ENCODE measurements around the gene PRR23C.
"Not testable (repeated sequence)": the region's sequence is repeated elsewhere in the genome, so short reads cannot be mapped to it uniquely, and the experiment has no call there.

Gene PRR23C

GRCh38 chr3:139044366-139045210, at the start of gene PRR23C:
Gene PRR23C (minus strand): TSS chr3:139044892. CDS start chr3:139044620, 272 bp downstream.
- no peak for DNase-seq (ENCODE audit: low read depth)

DNA sequence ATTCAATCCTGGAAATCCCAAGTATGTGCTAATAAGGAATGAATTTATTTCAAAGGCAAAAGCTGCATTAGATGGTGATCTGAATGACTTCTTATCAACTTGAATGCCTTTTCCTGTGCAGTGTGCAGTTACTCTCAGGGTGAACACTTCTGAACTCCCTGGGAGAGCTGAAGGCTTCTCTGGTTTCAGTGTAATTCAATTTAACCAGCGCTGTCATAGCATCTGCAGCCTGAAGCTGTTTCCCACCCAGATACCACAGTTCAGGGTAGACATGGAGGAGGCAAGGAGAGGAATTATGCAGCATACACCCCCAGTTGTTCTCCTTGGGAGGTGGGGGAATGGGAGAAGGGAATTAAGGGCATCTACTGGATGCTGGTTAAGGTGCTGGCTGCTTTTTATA, 49.1 kb upstream of the PRR23C start:
- DNase-seq (ENCODE audit: low read depth): no peak

- DNase-seq (ENCODE audit: low read depth): no peak
These were observed 44.0 kb upstream of the PRR23C start for GRCh38 chr3:139088462-139089324.

GRCh38 chr3:139087621-139088020, 42.9 kb upstream of the PRR23C start:
- no peak for DNase-seq (ENCODE audit: low read depth)

GRCh38 chr3:139084176-139084575, 39.5 kb upstream of the PRR23C start:
- no peak for DNase-seq (ENCODE audit: low read depth)

DNA sequence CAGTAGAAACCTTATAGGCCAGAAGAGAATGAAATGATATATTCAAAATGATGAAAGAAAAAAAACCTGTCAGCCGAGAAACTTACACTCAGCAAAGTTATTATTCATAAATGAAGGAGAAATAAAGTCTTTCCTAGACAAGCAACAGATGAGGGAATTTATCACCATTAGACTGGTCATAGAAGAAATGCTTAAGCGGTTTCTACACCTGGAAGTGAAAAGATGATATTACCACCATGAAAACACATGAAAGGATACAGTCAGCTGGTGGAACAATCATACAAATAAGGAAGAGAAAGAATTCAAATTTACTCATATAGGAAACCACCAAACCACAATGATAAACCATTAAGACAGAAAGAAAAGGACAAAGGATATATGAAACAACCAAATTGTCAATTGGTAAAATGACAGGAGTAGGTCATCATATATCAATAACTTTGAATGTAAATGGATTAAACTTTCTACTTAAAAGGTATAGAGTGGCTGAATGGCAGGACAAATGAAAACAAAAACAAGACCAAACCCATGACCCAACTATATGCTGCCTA, 29.9 kb upstream of the PRR23C start:
- no peak for DNase-seq (ENCODE audit: low read depth)

GRCh38 chr3:139062918-139063317, 18.2 kb upstream of the PRR23C start:
- no peak for DNase-seq (ENCODE audit: low read depth)

DNA sequence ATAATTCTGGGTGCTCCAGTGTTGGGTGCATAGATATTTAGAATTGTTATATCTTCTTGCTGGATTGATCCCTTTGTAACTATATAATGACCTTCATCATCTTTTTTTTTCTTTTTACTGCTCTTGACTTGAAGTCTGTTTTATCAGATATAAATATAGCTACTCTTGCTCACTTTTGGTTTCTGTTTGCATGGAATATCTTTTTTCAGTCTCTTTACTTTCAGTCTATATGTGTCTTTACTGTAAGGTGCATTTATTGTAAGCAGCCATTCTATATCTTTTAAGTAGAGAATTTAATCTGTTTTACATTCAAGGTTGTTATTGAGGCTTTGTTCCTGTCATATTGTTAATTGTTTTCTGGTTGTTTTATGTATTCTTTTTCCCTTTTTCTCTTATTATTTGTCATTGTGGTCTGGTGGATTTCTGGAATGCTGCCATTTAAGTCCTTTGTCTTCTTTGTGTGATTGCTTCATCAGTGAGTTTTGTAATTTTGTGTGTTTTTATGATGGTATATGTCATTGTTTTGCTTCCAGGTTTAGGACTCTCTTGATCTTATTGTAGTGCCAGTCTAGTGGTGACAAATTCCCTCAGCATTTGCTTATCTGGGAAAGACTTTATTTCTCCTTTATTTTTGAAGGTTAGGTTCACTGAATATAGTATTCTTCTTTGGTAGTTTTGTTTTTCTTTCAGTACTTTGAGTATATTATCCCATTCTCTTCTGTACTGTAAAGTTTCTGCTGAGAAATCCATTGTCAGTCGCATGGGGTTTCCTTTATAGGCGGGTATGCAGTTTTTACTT, 8.3 kb upstream of the PRR23C start:
- DNase-seq (ENCODE audit: low read depth): no peak

GRCh38 chr3:139043554-139044365, 932 bp downstream of the PRR23C start:
- DNase-seq (ENCODE audit: low read depth): no peak

DNA sequence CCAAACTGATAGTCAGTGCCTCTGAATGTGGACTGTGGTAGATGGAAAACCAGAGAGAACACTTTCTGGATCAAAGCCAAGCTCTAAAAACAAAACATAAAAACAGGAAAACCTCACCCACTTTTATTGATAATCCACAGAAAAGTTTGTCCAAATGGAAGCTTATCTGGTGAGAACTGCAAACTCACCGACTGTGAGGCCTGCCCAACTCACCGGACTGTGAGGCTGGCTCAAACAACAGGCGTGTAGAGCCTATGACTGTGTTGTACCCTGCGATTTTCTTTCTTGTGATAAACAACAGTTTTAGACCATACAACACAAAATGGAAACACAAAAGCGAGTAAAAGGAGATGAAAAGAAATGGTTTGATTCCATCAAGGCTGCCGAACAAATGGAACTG, 7.2 kb downstream of the PRR23C start:
- no peak for DNase-seq (ENCODE audit: low read depth)

DNA sequence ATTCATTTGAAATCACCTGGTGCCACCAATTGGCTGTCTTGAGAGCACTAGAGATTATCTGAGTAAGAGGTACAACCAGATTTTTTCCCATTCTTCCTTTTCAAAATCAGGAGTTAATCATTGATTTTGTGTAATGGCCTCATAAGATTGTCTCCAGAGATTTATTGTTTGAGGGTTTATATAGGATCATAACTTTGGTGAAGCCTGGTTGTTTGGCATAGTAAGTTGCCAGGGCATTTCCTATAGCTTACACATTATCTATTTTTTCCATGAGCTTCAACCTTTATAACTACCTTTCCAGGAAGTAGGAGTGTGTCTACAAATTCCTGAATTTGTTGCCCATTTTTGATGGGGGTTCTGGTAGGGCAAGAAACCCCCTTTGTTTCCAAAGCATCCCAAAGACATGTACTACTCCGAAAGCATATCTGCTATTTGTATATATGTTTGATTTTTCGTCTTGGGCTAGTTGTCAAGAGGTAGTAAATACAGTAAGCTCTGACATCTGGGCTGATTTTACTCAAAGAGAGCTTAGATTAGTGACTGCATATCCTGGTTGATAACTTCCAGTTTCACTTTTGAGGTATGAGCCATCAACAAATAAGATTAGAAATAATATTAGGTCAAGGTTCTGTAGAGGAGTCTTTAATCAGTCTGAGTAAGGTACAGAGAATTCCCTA, 12.2 kb downstream of the PRR23C start:
- no peak for DNase-seq (ENCODE audit: low read depth)

DNA sequence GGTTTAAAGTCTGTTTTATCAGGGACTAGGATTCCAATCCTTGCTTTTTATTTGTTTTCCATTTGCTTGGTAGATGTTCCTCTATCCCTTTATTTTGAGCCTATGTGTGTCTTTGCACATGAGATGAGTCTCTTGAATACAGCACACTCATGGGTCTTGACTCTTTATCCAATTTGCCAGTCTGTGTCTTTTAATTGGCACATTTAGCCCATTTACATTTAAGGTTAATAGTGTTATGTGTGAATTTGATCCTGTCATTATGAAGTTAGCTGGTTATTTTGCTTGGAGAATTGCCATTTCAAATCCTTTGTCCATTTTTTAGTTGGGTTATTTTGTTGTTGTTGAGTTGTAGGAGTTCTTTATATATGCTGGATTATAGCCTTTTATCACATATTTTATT, 14.1 kb downstream of the PRR23C start:
- DNase-seq (ENCODE audit: low read depth): not testable (repeated sequence)

DNA sequence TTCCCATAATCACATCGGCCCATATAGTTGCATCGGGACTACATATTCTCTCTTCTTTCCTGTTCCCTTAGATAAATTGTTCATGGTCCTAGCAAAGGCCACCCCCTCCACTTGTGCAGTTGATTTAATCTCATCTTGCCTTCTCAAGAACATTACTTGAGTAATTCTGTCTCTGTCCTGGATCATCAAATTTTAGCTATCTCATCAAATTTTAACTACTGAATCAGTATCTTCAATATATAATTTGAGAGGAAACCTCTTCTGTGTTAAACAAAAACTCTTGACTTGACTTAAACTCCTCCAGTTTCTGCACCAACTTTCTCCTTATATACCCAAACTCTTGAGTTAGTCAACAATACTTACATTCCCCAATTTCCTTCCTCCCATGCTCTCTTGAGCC, 19.7 kb downstream of the PRR23C start:
- DNase-seq (ENCODE audit: low read depth): no peak

DNA sequence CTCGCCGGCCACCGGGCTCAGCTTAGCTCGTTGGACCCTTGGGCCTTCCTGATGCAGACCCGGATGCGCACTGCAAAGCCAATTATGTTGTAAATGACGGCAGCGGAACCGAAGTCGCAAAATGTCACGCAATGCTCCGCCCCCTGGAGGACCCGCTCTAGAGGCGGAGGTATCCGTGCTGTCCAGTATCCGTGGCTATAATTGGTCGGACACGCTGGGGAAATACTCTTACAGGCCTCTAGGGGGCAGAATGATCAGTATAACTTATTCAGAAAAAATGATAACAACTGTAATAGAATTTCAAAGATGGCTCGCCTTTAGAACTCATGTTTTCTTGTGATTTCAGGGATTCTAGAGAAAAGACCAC, 23.8 kb downstream of the PRR23C start, which contains the start of gene PRR23B:
Gene PRR23B, minus strand, starts transcription at position 59 of the 367 bp plus-strand sequence. CDS start 265 bp downstream, outside the sequence.
- DNase-seq (ENCODE audit: low read depth): no peak

DNA sequence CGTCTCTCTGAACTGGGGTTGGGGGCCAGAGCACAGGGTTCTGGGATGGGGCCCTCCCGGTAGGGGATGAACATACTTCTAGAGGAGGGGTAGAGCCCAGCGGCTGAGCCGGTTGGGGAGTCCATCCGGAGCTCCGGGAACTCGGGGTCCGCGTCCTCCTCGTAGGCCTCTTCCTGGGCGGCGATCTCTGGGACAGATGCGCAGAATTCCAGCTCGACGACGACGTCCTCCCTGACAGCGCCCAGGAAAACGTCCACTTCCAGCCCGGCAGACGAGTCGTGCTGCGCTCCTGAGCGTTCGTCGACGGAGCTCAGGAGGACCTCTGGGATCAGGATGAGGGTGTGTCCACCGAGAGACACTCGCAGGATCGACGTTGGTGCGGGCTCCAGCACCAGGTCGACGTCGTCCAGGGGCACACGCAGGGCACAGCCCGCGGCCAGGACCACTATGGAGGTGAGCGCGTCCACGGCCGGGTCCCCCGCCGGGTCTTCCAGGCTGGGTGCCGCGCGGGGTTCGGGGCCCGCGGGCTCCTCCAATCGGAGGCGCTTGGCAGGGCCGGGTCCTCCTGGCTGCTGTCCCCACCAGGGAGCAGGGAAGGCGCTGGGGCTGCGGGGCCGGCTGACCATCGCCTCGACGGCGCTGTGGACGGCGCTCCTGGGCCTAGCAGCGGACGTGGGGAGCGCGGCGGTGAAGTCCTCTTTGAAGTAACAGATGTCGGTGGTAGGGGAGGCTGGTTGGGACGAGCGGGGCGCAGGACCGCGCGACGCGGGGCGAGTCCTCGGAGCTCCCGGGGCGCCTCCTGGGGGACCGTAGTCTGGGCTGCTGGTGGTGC, 24.4 kb downstream of the PRR23C start:
- no peak for DNase-seq (ENCODE audit: low read depth)

- no peak for DNase-seq (ENCODE audit: low read depth)
These were observed 28.2 kb downstream of the PRR23C start for GRCh38 chr3:139016430-139017048.

GRCh38 chr3:139006051-139006716, 38.5 kb downstream of the PRR23C start, which contains the start of gene PRR23A:
Gene PRR23A (minus strand): TSS chr3:139006268. CDS start chr3:139006268, 0 bp downstream.
- no peak for DNase-seq (ENCODE audit: low read depth)

DNA sequence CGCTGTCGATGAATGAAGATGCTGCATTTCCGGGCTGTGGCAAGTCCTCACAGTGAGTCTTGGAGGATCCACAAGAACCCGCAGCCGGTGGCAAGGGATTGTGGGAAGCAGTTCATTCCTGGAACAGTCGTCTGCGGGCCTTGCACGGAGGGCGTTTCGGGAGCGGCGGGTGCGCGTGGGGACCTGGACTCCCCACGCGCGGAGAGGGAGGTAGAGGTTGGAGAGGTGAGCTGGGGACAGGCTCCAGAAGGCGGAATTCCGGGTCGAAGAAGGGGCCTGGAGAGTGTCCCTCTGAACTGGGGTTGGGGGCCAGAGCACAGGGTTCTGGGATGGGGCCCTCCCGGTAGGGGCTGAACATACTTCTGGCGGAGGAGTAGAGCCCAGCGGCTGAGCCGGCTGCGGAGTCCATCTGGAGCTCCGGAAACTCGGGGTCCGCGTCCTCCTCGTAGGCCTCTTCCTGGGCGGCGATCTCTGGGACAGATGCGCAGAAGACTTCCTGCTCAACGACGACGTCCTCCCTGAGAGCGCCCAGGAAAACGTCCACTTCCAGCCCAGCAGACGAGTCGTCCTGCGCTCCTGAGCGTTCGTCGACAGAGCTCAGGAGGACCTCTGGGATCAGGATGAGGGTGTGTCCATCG, 39.2 kb downstream of the PRR23C start:
- no peak for DNase-seq (ENCODE audit: low read depth)
